Lower leg skin (tissue), 4 donors: Measurements from ENCODE around the gene HTRA2. TPM values are rescaled to one million over a fixed set of nuclear protein-coding genes. Genes with fewer than 3 reads are reported as not detected.

Experiments used
- DNase-seq, 2 donors: peaks; one replicate each; pipeline ENCODE4 v3.0.0-alpha.2; 2019; ENCODE audit warnings: low spot score in 2 of 2
- H3K4me3 ChIP-seq: fragments of 200-600 bp; sonication (generic); 2 replicates; pipeline ENCODE4 v1.5.1; 2017; ENCODE audit warnings: mild to moderate bottlenecking, low read depth; ENCODE audit not compliant: poor library complexity, severe bottlenecking
- CTCF ChIP-seq, 3 donors: fragments of 450-650 bp; IDR thresholded peaks; one replicate each; pipeline ENCODE4 v1.5.1; 2016; ENCODE audit warnings: antibody characterized with exemption in 3 of 3, mild to moderate bottlenecking in 3 of 3, moderate library complexity in 2 of 3
- POLR2A ChIP-seq, 2 donors: fragments of 450-650 bp; IDR thresholded peaks; one replicate each; pipeline ENCODE4 v1.6.1; 2016 to 2017; ENCODE audit warnings: antibody characterized with exemption in 2 of 2, mild to moderate bottlenecking in 1 of 2, moderate library complexity in 1 of 2
- WGBS, 2 donors: methylation state at CpG; one replicate each; pipeline ENCODE4 v1.1.5; 2018; 5-methylcytosine and 5-hydroxymethylcytosine counted together
- intact Hi-C: fragments of 100-400 bp; cut with DNase I; formaldehyde crosslinking; loops from one replicate; pipeline ENCODE4 v1.15.0; 2023; ENCODE audit warnings: low total_unique reads
- total RNA-seq, 4 donors: library from RNA; depleted of rRNA; stranded (reverse); fragments of >200 nt; gene quantifications; one replicate each; pipeline ENCODE4 v1.1.0, GENCODE V29; 2016

HTRA2 gene
- total RNA-seq, 4 donors from 2014 or later = 22.6 to 28.6 (median 25.2) TPM

- TF ChIP-seq POLR2A (IDR thresholded peaks at IDR 0.05) = no peak
- TF ChIP-seq CTCF (IDR thresholded peaks at IDR 0.05) = no peak
- H3K4me3 ChIP-seq = peak overlapping the region; percentile 35
- 7 to 15% methylated on average over 46 to 47 of the region's 58 CpGs for WGBS, 2 donors
- peak in 1 of 2 donors; percentile 91 for DNase-seq
- intact Hi-C loops = no loop called here
Measured at GRCh38 chr2:74554820-74555531, 25.2 kb downstream of the HTRA2 start.

GRCh38 chr2:74555610-74556103 lies 25.9 kb downstream of the HTRA2 start:
- intact Hi-C loops = no loop called here
- peak in 1 of 2 donors; percentile 85 for DNase-seq
- peak overlapping the region; percentile 35 for H3K4me3 ChIP-seq
- no peak for TF ChIP-seq POLR2A (IDR thresholded peaks at IDR 0.05)
- no peak for TF ChIP-seq CTCF (IDR thresholded peaks at IDR 0.05)
- WGBS, 2 donors = 72 to 80% methylated on average over 17 of the region's 17 CpGs

GRCh38 chr2:74556159-74556558 lies 26.4 kb downstream of the HTRA2 start:
- DNase-seq = peak in 1 of 2 donors; percentile 78
- WGBS, 2 donors = 83 to 91% methylated on average over 14 of the region's 14 CpGs
- H3K4me3 ChIP-seq = no peak overlapping the region
- intact Hi-C loops = no loop called here
- no peak for TF ChIP-seq POLR2A (IDR thresholded peaks at IDR 0.05)
- no peak for TF ChIP-seq CTCF (IDR thresholded peaks at IDR 0.05)

GRCh38 chr2:74556831-74557370 lies 27.2 kb downstream of the HTRA2 start:
- intact Hi-C loops = no loop called here
- TF ChIP-seq POLR2A (IDR thresholded peaks at IDR 0.05) (no peak), CTCF (IDR thresholded peaks at IDR 0.05) (no peak)
- H3K4me3 ChIP-seq = no peak overlapping the region
- 88 to 91% methylated on average over 5 to 6 of the region's 6 CpGs for WGBS, 2 donors
- DNase-seq = peak in 1 of 2 donors; percentile 82

- H3K4me3 ChIP-seq = no peak overlapping the region
- TF ChIP-seq POLR2A (IDR thresholded peaks at IDR 0.05) (no peak), CTCF (IDR thresholded peaks at IDR 0.05) (no peak)
- WGBS, 2 donors = 71 to 82% methylated on average over 7 of the region's 7 CpGs
- peak in 1 of 2 donors; percentile 75 for DNase-seq
- intact Hi-C loops = no loop called here
Measured at GRCh38 chr2:74558284-74559230, 28.8 kb downstream of the HTRA2 start.
